ENCODE results near the gene SKP1.
"Not testable (repeated sequence)": the region's sequence is repeated elsewhere in the genome, so short reads cannot be mapped to it uniquely, and the experiment has no call there.

DNA sequence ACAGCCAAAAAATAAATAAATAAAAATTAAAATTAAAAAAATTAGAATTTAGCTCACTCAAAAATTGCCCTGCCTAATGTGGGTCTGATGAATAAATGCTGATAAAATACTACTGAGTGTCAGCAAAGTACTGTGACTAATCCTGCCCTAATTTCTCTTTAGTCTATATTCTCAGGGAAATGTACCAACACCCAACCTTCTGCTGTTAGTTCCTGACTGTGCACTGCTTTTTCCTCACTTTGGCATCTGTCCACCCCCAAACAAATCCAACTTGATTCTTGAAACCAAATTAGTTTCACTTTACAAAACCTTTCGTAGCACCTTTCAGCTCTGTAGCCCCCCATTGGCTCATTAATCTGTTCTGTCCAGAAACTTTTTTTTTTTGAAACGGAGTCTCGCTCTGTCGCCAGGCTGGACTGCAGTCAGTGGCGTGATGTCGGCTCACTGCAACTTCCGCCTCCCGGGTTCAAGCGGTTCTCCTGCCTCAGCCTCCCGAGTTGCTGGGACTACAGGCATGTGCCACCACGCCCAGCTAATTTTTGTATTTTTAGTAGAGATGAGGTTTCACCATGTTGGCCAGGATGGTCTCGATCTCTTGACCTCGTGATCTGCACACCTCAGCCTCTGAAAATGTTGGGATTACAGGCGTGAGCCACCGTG, 24.4 kb downstream of the SKP1 start:
- not testable (repeated sequence) for TF ChIP-seq HDAC1 (IDR thresholded peaks at IDR 0.05); ELF2 (CRISPR knock-in tag; IDR thresholded peaks at IDR 0.05); TOE1 (IDR thresholded peaks at IDR 0.05; ENCODE audit: borderline replicate concordance); TOE1 (CRISPR knock-in tag; IDR thresholded peaks at IDR 0.05; ENCODE audit: borderline replicate concordance, low read depth); MAZ (CRISPR knock-in tag; conservative IDR thresholded peaks at IDR 0.05 in 1 of 2, IDR thresholded peaks at IDR 0.05 in 1 of 2); SAP30 (IDR thresholded peaks at IDR 0.05; ENCODE audit: borderline replicate concordance, insufficient read depth, low read depth, low read length, poor library complexity, severe bottlenecking); BRCA1 (IDR thresholded peaks at IDR 0.05); BRCA1 (CRISPR knock-in tag; IDR thresholded peaks at IDR 0.05); POLR2A (conservative IDR thresholded peaks at IDR 0.05); ZFP36 (IDR thresholded peaks at IDR 0.05; ENCODE audit: low read depth, low read length, partially characterized antibody); ELF4 (CRISPR knock-in tag; IDR thresholded peaks at IDR 0.05); CEBPZ (IDR thresholded peaks at IDR 0.05; ENCODE audit: borderline replicate concordance, low read depth, low read length); JUND (IDR thresholded peaks at IDR 0.05; ENCODE audit: borderline replicate concordance, low read depth, low read length); JUND (tag; IDR thresholded peaks at IDR 0.05; ENCODE audit: borderline replicate concordance, low read depth, low read length); ZNF263 (CRISPR knock-in tag; IDR thresholded peaks at IDR 0.05; ENCODE audit: borderline replicate concordance); ZBTB11 (CRISPR knock-in tag; IDR thresholded peaks at IDR 0.05); CTCF (IDR thresholded peaks at IDR 0.05 in 2 of 3, conservative IDR thresholded peaks at IDR 0.05 in 1 of 3; ENCODE audit: insufficient read depth in 2 of 3, low read depth in 1 of 3, low read length in 3 of 3)

Data from K562 (cell line).